Activated CD4-positive, alpha-beta T cell treated with anti-CD3 and anti-CD28 coated beads, Interleukin-2, amount 50 U/mL, for 4 hours (primary cell): Measurements from ENCODE around the gene SETBP1.

Experiments
- DNase-seq, 2 experiments: peaks; one replicate each; pipeline ENCODE4 v3.0.0-alpha.2; 2020

The SETBP1 gene

GRCh38 chr18:44679914-44680272 lies 795 bp upstream of the SETBP1 start:
- no peak for DNase-seq

DNA sequence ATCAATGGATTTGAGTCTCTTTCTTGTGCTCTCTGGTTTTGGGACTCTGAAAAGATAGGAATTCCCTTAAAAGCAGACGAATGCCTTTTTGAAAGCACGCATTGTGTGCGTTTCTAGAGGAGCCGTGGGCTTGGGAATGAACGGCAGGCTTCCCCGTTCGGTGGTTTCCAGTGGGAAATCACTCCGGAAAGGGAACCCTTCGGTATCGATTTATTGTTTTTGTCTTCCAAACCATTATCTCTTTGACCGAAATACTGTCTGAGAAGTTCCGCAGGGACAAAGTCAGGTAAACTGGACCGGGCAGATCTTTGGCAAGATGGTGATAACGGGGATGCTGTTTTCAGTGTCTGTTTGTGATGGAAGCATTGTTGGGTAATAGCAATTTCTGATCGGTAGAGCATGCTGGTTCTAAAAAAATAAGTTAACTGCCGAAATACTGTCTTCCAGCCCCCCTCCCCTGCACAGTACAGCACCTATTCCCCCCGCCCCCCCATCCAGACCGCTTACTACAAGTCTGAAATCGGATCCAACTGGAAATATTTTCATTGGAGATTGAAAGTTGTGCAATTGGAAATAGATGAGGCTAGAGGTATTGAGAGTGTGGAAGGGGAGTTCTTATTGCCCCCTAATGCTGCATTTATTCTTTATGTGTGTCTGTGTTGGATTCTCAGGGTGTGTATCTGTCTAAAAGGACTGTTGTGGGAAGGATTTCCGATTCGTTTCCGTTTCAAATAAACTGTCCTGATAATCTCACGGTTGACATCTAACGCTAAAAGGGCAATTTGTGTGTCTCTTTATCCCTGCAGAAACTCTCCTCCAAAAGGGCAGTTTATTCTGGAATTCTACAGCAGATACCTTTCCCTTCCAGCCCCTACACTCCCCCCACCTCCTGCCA lies 635 bp downstream of the SETBP1 start:
- no peak for DNase-seq

GRCh38 chr18:44682201-44682870 lies 1.6 kb downstream of the SETBP1 start:
- DNase-seq = no peak

DNA sequence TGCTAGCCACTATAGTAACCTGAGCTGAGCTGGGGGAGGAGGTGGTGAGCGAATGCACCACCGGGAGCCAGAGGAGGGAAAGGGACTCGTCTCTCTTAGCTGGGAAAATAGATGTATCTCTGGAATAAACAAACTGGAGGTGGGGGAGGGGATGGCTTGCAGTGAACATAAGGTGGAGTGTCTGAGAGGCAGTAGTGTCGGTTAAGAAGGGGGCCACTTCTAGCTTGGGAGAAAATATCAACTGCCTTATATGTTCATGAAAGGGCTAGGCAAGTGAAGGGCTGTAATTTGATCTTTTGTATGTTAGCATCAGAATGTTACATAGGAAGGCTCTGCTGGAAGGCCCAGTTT lies 2.2 kb downstream of the SETBP1 start:
- DNase-seq = no peak

DNA sequence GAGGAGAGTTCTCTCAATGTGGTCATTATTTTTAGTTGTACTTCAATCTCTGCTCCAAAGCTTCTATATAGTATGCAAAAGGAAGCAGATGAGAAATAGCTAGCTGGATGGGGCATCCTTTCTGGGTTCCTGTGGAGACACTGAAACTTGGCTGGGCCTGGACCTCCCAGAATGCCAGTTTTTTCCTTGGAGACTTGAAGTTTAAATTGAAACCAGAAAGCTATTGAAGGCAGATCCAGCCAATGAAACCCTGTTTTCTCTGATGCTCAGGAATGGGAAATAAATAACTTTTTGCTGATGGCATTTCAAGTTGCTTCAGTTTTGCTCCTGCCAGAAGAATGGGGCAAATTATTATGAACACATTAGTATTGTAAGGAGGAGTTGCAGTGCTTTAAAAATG lies 2.9 kb downstream of the SETBP1 start:
- DNase-seq = no peak

- no peak for DNase-seq
These were observed 4.6 kb downstream of the SETBP1 start for GRCh38 chr18:44685296-44685695.

DNA sequence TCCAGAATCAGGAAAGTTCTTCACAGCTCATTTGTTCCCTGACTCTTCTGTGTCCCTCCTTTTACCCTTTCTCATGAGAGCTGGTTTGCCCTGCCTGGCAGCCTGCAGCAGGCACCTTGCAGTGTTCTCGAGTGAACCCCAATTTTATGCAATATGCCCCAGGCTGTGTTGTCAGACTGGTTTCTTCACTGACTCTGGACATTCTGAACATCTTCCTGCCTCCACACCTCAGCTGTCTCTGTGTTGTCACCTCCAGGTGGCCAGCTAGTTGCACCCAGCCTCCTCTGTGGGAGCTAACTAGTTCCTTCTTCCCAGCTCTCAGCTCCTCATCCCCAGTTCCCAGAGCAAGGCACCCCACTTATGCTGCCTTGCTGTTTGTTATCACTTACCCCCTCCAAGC lies 5.5 kb downstream of the SETBP1 start:
- no peak for DNase-seq

- DNase-seq = no peak
These were observed 6.7 kb downstream of the SETBP1 start for GRCh38 chr18:44687421-44687820.

GRCh38 chr18:44689736-44690135 lies 9.0 kb downstream of the SETBP1 start:
- no peak for DNase-seq

- no peak for DNase-seq
These were observed 10.6 kb downstream of the SETBP1 start for GRCh38 chr18:44691148-44691925.

GRCh38 chr18:44693030-44693784 lies 12.5 kb downstream of the SETBP1 start:
- DNase-seq = no peak

GRCh38 chr18:44695503-44695902 lies 14.8 kb downstream of the SETBP1 start:
- no peak for DNase-seq

- no peak for DNase-seq
These were observed 16.2 kb downstream of the SETBP1 start for GRCh38 chr18:44696892-44697291.

GRCh38 chr18:44697315-44697714 lies 16.6 kb downstream of the SETBP1 start:
- DNase-seq = no peak

DNA sequence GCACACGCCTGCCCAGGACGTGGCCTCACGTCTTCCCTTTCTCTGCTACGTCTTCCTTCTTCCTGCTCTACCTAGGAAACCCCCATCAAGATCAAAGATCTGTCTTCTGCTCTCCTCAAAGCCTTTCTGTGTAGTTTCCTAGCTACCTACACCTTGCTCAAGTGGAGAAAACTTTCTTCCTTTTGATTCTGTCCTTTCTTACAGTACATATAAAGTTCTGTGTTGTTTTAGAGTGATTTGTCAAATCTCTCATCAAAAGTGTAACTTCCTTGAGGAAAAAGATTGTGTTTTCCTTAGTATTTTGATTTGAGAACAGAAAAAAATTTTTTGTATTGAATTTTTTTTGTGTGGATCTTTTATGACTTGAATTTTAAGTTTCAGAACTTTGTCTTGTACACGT lies 17.8 kb downstream of the SETBP1 start:
- no peak for DNase-seq

- no peak for DNase-seq
These were observed 19.0 kb downstream of the SETBP1 start for GRCh38 chr18:44699572-44700261.

- no peak for DNase-seq
These were observed 20.0 kb downstream of the SETBP1 start for GRCh38 chr18:44700652-44701051.

DNA sequence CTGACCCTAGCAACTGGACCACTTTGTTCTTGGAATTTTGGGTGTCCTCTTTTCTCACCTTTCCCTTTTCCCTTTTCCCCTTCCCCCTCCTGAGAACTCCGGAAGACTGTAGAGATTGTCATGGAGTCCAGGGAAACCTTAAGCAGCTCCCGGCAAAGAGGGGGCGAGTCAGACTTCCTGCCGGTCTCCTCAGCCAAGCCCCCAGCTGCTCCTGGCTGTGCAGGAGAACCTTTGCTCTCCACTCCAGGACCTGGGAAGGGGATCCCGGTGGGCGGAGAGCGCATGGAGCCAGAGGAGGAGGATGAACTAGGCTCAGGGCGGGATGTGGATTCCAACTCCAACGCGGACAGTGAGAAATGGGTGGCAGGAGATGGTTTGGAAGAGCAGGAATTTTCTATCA lies 20.5 kb downstream of the SETBP1 start:
- no peak for DNase-seq

GRCh38 chr18:44702594-44702993 lies 21.9 kb downstream of the SETBP1 start:
- no peak for DNase-seq

- no peak for DNase-seq
These were observed 23.6 kb downstream of the SETBP1 start for GRCh38 chr18:44704135-44704789.

GRCh38 chr18:44705075-44705675 lies 24.5 kb downstream of the SETBP1 start:
- DNase-seq = no peak
